ENCODE results near the gene PCBP3. TPM values are rescaled to one million over a fixed set of nuclear protein-coding genes. Genes with fewer than 3 reads are reported as not detected.

Gene PCBP3
- total and polyA plus RNA-seq, 4 donors, result 0.36 to 1.6 (median 0.42) TPM

DNA sequence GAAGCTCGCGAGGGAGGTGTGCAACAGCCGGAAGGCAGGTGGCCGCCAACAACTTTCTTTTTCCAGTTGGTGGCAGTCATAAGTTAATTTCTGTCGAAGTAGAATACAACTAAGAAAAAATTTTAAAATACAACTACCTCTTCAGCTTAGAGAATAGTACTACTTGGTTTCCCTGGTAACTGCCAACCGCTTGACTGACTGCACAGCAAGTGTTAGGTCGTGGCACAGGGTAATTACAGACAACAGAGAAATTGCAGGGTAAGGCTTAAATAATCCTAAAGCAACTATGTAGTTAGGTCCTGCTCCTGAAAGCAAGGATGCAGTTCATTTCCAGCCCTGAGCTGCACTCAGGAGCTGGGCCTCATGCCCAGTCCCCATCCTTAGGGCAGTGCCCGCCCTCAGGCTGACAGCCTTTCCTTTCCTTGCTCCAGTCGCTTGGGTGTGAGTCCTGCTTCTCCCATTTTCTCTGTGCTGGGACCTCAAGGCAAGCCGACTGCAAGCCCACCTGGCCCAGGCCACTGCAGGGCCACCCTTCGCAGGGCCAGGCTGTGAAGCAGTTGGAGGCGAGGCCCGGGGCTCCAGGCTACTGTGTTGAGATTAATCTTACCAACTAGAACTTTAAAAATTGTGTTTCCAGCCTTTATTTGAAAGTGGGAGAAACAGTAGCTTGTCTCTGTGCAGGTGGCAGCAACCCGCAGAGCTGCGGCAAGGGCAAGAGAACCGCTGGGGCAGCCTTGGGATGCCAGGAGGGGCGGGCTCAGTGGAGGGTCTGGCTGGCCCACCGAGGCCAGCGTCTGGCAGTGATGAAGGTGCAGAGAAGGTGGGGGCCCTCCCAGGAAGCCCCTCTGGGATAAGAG, 148.3 kb downstream of the PCBP3 start:
- H3K4me3 ChIP-seq (ENCODE audit: low read depth in 1 of 3, low read length in 3 of 3), result no peak overlapping the region
- H3K27ac ChIP-seq (ENCODE audit: low read depth in 1 of 2, low read length in 2 of 2), result no peak overlapping the region
- TF ChIP-seq, protein P1, sequence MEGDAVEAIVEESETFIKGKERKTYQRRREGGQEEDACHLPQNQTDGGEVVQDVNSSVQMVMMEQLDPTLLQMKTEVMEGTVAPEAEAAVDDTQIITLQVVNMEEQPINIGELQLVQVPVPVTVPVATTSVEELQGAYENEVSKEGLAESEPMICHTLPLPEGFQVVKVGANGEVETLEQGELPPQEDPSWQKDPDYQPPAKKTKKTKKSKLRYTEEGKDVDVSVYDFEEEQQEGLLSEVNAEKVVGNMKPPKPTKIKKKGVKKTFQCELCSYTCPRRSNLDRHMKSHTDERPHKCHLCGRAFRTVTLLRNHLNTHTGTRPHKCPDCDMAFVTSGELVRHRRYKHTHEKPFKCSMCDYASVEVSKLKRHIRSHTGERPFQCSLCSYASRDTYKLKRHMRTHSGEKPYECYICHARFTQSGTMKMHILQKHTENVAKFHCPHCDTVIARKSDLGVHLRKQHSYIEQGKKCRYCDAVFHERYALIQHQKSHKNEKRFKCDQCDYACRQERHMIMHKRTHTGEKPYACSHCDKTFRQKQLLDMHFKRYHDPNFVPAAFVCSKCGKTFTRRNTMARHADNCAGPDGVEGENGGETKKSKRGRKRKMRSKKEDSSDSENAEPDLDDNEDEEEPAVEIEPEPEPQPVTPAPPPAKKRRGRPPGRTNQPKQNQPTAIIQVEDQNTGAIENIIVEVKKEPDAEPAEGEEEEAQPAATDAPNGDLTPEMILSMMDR (IDR thresholded peaks at IDR 0.05; ENCODE audit: low read depth, low read length, missing input control), result no peak
- TF ChIP-seq TAF1 (conservative IDR thresholded peaks at IDR 0.05), result no peak
- TF ChIP-seq, protein P2, sequence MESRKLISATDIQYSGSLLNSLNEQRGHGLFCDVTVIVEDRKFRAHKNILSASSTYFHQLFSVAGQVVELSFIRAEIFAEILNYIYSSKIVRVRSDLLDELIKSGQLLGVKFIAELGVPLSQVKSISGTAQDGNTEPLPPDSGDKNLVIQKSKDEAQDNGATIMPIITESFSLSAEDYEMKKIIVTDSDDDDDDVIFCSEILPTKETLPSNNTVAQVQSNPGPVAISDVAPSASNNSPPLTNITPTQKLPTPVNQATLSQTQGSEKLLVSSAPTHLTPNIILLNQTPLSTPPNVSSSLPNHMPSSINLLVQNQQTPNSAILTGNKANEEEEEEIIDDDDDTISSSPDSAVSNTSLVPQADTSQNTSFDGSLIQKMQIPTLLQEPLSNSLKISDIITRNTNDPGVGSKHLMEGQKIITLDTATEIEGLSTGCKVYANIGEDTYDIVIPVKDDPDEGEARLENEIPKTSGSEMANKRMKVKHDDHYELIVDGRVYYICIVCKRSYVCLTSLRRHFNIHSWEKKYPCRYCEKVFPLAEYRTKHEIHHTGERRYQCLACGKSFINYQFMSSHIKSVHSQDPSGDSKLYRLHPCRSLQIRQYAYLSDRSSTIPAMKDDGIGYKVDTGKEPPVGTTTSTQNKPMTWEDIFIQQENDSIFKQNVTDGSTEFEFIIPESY (IDR thresholded peaks at IDR 0.05), result no peak
- no peak for TF ChIP-seq SP1 (IDR thresholded peaks at IDR 0.05)
- TF ChIP-seq, protein P3, sequence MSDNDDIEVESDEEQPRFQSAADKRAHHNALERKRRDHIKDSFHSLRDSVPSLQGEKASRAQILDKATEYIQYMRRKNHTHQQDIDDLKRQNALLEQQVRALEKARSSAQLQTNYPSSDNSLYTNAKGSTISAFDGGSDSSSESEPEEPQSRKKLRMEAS (IDR thresholded peaks at IDR 0.05), result no peak
- TF ChIP-seq NR2F2 (IDR thresholded peaks at IDR 0.05), result no peak
- no peak for TF ChIP-seq FOXA1 (IDR thresholded peaks at IDR 0.05)
- TF ChIP-seq, protein P4, sequence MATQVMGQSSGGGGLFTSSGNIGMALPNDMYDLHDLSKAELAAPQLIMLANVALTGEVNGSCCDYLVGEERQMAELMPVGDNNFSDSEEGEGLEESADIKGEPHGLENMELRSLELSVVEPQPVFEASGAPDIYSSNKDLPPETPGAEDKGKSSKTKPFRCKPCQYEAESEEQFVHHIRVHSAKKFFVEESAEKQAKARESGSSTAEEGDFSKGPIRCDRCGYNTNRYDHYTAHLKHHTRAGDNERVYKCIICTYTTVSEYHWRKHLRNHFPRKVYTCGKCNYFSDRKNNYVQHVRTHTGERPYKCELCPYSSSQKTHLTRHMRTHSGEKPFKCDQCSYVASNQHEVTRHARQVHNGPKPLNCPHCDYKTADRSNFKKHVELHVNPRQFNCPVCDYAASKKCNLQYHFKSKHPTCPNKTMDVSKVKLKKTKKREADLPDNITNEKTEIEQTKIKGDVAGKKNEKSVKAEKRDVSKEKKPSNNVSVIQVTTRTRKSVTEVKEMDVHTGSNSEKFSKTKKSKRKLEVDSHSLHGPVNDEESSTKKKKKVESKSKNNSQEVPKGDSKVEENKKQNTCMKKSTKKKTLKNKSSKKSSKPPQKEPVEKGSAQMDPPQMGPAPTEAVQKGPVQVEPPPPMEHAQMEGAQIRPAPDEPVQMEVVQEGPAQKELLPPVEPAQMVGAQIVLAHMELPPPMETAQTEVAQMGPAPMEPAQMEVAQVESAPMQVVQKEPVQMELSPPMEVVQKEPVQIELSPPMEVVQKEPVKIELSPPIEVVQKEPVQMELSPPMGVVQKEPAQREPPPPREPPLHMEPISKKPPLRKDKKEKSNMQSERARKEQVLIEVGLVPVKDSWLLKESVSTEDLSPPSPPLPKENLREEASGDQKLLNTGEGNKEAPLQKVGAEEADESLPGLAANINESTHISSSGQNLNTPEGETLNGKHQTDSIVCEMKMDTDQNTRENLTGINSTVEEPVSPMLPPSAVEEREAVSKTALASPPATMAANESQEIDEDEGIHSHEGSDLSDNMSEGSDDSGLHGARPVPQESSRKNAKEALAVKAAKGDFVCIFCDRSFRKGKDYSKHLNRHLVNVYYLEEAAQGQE (IDR thresholded peaks at IDR 0.05), result no peak
- no peak for TF ChIP-seq EGR1 (IDR thresholded peaks at IDR 0.05; ENCODE audit: low read depth in 2 of 2)
- TF ChIP-seq YY1 (IDR thresholded peaks at IDR 0.05), result no peak
- TF ChIP-seq FOXA2 (IDR thresholded peaks at IDR 0.05), result no peak
- TF ChIP-seq HNF4A (conservative IDR thresholded peaks at IDR 0.05), result no peak
- TF ChIP-seq RAD21 (IDR thresholded peaks at IDR 0.05), result no peak
- TF ChIP-seq GABPA (IDR thresholded peaks at IDR 0.05 in 1 of 2, conservative IDR thresholded peaks at IDR 0.05 in 1 of 2), result no peak
- TF ChIP-seq RXRA (IDR thresholded peaks at IDR 0.05), result no peak
- no peak for TF ChIP-seq HNF4G (IDR thresholded peaks at IDR 0.05)
- no peaks in the 10 kb centered on the region for H3K4me1 ChIP-seq (ENCODE audit: control insufficient read depth in 4 of 4, insufficient read depth in 4 of 4, low read length in 3 of 4)
- DNase-seq (ENCODE audit: low spot score), result no peak
- no peaks in the 10 kb centered on the region for H3K36me3 ChIP-seq (ENCODE audit: control insufficient read depth in 4 of 4, insufficient read depth in 3 of 4, low read depth in 1 of 4, low read length in 3 of 4)
- WGBS, result 85% methylated on average over 19 of the region's 19 CpGs
- peaks cover 0 to 3% (median 0%) of the 10 kb centered on the region in 4 donors for H3K27me3 ChIP-seq (ENCODE audit: control insufficient read depth in 4 of 4, insufficient read depth in 4 of 4, low read length in 3 of 4)
- H3K9me3 ChIP-seq (ENCODE audit: control insufficient read depth in 4 of 4, low read length in 3 of 4), result no peaks in the 10 kb centered on the region
- H3K9ac ChIP-seq (ENCODE audit: low read depth in 1 of 2, low read length in 2 of 2), result no peak overlapping the region
